Left lobe of liver (tissue), 2 donors: Measurements from ENCODE around the gene COPG2. TPM values are rescaled to one million over a fixed set of nuclear protein-coding genes. Genes with fewer than 3 reads are reported as not detected.
"Not testable (repeated sequence)": the region's sequence is repeated elsewhere in the genome, so short reads cannot be mapped to it uniquely, and the experiment has no call there.

Source experiments
- ATAC-seq: fragments of 200-7000 bp; cut with Tn5 transposase; one replicate; pipeline ENCODE4 v1.9.1; 2020; ENCODE audit warnings: mild to moderate bottlenecking, moderate library complexity
- DNase-seq: peaks from one replicate; pipeline ENCODE4 v3.0.0-alpha.2; 2020; ENCODE audit warnings: low spot score
- total RNA-seq: library from RNA; stranded (reverse); gene quantifications from one replicate; pipeline ENCODE4 v1.2.1, GENCODE V29; 2021
- donor health status: DM: no; HTN: no; CAD: no; lungs with moderate emphysema.
- donor health status: DM: no; HTN: yes; CAD: no.

COPG2 gene
- total RNA-seq, 1 donor from 2014 or later: 5.4 TPM

DNA sequence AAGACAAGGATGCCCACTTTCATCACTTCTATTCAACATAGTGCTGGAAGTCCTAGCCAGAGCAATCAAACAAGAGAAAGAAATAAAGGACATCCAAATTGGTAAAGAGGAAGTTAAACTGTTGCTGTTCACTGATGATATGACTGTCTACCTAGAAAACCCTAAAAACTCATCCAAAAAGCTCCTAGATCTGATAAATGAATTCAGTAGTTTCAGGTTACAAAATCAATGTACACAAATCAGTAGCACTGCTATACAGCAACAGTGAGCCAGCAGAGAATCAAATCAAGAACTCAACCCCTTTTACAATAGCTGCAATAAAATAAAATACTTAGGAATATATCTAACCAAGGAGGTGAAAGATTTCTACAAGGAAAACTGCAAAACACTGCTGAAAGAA lies 98.4 kb downstream of the COPG2 start:
- DNase-seq: not testable (repeated sequence)

DNA sequence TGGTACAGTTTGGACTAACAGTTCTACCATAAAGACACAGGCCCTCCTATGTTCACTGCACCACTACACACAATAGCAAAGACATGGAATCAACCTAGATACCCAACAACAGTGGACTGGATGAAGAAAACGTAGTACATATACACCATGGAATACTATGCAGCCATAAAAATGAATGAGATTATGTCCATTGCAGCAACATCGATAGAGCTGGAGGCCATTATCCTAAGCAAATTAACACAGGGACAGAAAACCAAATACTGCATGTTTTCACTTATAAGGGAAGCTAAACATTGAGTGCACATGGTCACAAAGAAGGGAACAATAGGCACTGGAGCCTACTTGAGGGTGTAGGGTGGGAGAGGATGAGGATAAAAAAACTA lies 101.7 kb downstream of the COPG2 start:
- ATAC-seq: no peak

More for the DNA sequence above, 98.4 kb downstream of the COPG2 start:
- ATAC-seq: not testable (repeated sequence)

DNA sequence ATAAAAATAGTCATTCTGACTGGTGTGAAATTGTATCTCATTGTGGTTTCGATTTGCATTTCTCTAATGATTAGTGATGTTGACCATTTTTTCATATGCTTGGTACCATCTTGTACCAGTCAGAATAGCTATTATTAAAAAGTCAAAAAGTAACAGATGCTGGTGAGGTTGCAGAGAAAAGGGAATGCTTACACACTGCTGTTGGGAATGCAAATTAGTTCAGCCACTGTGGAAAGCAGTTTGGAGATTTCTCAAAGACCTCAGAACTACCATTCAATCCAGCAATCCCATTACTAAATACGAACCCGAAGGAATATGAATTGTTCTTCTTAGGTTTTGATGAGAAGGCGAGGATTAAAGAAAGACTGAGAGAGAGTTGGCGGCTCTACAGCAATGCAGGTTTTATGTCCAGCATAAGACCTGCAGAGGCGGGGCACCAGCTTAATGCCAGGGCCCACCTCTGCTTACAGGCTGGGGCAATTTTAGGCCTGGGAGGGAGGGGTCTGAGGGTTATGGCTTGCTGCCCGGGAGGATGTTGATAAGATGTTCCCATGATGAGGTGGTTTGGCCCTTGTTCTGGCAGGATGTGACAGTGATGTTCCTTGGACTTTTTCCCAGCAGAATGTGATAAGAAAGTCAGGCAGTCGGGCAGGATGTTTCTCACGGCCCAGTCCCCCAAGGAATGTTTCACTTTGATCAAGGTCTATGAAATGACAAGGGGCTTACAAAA lies 102.2 kb downstream of the COPG2 start:
- DNase-seq (peak; percentile 58), ATAC-seq (peak; percentile 76)

More for the DNA sequence above, 101.7 kb downstream of the COPG2 start:
- DNase-seq: no peak

DNA sequence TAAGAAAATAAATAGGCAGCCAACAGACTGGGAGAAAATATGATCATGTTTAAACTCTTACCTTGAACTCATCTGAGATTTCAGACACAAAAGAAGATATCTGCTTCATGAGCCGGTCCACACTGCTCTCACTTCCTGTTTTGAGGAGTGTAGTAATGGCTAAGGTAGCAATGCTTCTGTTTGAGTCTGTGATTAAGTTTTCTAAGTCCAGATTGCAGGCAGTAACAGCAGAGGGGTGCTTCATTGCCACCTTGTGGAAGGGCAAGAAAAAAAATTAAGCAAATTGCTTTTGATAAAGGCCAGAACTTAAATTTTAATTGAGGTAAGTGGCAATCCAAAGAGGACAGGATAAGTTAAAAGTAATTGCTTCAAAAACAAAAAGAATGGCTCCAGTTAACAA lies 107.6 kb downstream of the COPG2 start:
- no peak for DNase-seq

GRCh38 chr7:130559184-130559583 lies 109.4 kb downstream of the COPG2 start:
- DNase-seq (no peak), ATAC-seq (no peak)

More for the DNA sequence above, 107.6 kb downstream of the COPG2 start:
- peak; percentile 100 for ATAC-seq

DNA sequence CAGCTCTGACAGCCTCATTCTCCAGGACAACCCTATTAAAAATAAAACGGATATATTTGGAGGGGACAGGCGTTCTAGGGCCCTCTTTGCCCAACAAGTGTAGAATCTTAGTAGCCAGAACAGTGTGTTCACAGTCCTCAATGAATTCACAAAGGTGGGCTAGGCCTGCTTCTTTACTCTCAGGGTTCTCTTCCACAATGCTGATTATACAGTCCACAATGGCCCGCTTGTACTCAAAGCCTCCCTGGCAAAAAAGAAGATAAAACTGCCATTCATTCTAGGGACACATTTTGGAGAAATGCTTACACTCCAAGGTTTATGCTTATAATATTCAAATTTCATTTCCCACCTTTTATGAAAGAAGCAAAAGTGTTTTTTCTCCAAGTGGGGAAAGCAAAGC lies 114.1 kb downstream of the COPG2 start:
- DNase-seq: no peak
- no peak for ATAC-seq

DNA sequence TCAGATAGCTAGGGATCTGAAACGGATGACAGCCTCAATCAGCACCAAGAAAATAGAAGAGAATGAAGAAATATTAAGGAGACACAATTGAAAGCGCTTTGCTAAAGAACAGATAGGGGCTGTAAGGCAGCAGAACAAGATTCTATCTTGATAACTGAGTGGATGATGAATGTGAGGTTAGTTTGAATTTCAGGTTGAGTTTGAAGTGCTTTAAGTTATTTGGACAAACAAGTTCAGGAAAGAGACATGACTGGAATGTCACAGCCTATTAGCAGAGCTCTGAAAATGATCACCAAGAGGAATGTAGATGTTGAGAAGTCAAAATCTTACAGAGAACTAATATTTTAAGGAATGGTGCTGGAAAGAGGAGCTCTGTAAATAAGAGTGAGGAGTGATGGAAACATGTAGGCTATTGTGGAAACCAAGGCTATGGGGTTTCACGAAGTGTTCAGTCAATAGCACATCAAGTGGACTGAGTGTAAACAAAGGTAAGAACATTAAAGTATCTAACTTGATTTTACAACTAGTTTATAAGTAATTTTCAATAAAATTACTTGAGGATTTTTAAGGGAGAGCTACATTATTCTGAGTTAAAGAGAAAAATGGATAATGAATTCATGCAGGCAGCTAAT lies 115.0 kb downstream of the COPG2 start:
- DNase-seq: no peak
- ATAC-seq: no peak

DNA sequence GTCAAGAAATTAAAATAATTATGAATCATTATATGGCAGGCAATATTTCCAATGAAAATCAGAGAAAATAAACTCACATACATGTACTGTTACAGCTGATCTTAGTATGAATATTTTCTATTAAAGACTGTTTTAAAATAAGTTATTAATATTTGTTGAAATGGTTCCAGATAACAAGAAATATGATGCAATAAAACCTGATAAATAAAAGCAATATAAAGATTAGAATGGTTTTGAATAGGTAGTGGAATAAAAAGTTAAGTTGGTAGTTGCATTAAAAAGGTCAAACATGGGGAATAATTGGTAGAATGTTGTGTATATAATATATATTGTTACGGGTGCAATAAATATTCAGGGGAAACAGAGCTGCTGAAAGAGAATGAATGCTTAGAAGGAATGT lies 124.2 kb downstream of the COPG2 start:
- ATAC-seq: no peak
- DNase-seq: no peak

- no peak for ATAC-seq
- DNase-seq: no peak
Observed at GRCh38 chr7:130543487-130544010, 125.0 kb downstream of the COPG2 start.

DNA sequence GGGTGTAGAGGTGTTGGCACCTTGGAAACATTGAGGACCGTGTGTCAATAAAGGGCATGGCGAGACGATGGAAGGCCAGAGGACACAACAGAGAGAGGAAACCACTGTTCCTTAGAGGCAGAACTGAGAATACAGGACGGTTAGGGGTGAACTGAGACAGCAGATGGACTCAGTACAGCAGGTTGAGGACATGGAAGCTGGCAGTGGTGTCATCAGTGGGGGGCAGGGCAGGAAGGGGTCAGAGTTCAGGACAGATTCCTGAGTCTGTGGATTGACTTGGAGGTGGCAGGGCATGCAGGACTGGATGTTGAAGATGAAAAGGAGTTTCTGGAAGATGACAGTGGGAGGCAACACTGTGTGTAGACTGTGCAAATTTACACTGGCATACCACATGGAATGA lies 126.3 kb downstream of the COPG2 start:
- ATAC-seq: peak; percentile 52
- not testable (repeated sequence) for DNase-seq

DNA sequence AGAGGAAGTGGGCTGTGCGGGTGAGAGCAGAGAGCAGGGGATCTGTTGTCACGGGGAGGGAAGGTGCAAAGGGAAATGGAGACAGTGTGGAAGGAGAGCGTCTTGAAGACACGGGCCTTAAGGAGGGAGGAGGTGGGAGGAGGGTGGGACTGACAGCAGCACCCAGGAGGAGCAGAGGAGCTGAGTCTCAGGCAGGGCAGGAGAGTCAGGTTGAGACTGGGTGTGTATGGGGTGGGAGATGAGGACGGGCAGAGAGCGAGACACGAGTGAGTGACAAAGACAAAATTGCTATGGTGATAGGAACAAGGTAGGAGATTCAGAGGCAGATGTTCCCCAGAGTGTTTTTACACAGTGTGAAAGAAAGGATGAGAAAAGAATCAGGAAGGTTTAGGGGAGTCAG lies 127.3 kb downstream of the COPG2 start:
- not testable (repeated sequence) for DNase-seq, ATAC-seq

DNA sequence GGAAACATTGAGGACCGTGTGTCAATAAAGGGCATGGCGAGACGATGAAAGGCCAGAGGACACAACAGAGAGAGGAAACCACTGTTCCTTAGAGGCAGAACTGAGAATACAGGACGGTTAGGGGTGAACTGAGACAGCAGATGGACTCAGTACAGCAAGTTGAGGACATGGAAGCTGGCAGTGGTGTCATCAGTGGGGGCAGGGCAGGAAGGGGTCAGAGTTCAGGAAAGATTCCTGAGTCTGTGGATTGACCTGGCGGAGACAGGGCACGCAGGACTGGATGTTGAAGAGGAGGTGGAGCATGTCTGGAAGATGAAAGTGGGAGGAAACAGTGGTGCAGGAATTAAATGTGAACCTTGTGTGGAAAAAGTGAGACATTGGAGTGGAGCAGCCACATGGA lies 130.7 kb downstream of the COPG2 start:
- peak; percentile 66 for ATAC-seq
- DNase-seq: not testable (repeated sequence)

GRCh38 chr7:130529417-130529816 lies 139.1 kb downstream of the COPG2 start:
- ATAC-seq (no peak), DNase-seq (no peak)

GRCh38 chr7:130527752-130528355 lies 140.7 kb downstream of the COPG2 start:
- DNase-seq, ATAC-seq: not testable (repeated sequence)

- ATAC-seq (no peak), DNase-seq (no peak)
Observed at GRCh38 chr7:130524628-130525027, 143.9 kb downstream of the COPG2 start.

DNA sequence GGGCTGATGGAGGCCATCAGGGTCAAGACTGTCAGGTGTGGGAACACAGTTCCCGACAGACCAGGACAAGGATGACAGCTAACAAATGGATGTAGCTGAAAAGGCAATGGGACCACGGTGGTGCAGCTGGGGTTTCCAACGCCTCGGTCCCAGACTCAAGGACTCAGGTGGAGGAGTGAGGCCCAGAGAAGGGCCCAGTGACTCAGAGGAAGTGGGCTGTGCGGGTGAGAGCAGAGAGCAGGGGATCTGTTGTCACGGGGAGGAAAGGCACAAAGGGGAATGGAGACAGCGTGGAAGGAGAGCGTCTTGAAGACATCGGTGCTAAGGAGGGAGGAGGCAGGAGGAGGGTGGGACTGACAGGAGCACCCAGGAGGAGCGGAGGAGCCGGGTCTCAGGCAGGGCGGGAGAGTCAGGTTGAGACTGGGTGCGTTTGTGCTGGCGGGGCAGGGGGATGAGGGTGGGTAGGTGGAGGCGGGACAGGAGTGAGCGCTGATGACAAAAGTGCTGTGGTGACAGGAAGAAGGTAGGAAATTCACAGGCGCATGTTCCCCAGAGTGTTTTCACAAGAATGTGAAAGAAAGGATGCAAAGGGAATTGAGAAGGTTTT lies 144.9 kb downstream of the COPG2 start:
- not testable (repeated sequence) for DNase-seq, ATAC-seq

DNA sequence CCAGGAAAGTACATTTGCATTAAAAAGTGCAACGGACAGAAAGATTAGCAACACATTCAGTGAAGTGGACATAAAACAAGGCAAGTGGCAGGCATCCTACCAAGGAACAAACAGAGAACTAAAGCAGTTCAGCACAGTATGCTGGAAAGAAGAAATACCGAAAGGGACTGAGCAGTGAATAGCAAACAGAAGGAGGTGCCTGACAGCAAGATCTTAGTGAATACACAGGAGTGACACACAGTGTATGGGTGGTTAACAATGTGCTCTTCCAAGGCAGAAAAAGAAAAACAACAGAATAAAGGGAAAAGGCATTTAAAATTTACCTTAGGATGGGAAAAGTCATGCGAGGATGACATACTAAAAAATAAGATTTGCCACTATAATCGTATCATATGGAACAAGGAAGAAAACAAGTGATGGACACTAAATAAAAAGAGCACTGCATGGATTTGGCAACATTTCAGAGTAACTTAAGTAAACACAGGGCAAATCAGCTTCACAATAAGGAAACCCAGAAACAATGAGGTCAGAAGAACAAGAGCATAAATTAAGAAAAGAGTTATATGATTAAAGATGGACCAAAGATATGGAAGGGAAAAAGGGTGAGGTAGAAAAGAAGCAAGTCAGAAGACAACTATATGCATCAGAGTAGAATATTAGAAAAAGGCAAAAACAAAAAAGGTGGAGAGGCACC lies 147.1 kb downstream of the COPG2 start:
- DNase-seq (no peak), ATAC-seq (no peak)

GRCh38 chr7:130515315-130516040 lies 153.1 kb downstream of the COPG2 start:
- no peak for ATAC-seq
- DNase-seq: no peak

- DNase-seq (no peak), ATAC-seq (no peak)
Observed at GRCh38 chr7:130513447-130513846, 155.1 kb downstream of the COPG2 start.

DNA sequence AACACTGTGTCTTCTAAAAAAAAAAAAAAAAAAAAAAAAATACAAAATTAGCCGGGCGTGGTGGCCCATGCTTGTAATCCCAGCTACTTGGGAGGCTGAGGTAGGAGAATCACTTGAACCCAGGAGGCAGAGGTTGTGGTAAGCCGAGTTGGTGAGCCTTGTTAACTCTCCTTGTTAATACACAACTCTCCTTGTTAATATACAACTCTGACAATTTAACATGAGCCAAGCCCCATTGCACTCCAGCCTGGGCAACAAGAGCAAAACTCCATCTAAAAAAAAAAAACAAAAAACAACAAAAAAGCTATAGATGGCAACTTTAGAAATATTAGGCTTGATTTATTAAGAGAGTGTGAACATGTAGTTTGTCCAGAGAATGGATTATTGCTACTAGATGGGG lies 156.5 kb downstream of the COPG2 start:
- not testable (repeated sequence) for DNase-seq
- ATAC-seq: peak; percentile 92
